Pancreas (tissue), 10 donors: ENCODE results near the gene MKNK1. TPM values are rescaled to one million over a fixed set of nuclear protein-coding genes. Genes with fewer than 3 reads are reported as not detected.
A peak's percentile ranks its signal among the peaks of the same experiment; 100 is the strongest.

Experiments used
- ATAC-seq, 4 donors: fragments of 200-7000 bp; cut with Tn5 transposase; one replicate each; pipeline versions ENCODE4 v1.8.0 to v1.9.1; 2020; ENCODE audit warnings: mild to moderate bottlenecking in 4 of 4, moderate library complexity in 4 of 4
- DNase-seq, 6 donors: peaks; one replicate each; pipeline ENCODE4 v3.0.0-alpha.2; 2020
- FAIRE-seq: peaks from 2 replicates; lab custom pipeline; 2012; peaks lifted over from hg19 to GRCh38; lab: Jason Lieb, UNC
- H3K27ac ChIP-seq, 4 donors: fragments of 200-600 bp; sonication (generic); 1 replicate in 3 of 4; 2 replicates in 1 of 4; pipeline versions ENCODE4 v1.5.0 to v1.8.0; 2020
- H3K27me3 ChIP-seq, 4 donors: fragments of 200-600 bp; one replicate each; pipeline ENCODE4 v1.8.0; 2021
- H3K36me3 ChIP-seq, 3 donors: fragments of 200-600 bp; sonication (generic) in 1 of 3; one replicate each; pipeline versions ENCODE4 v1.5.0 to v1.8.0; 2020 to 2021
- H3K4me1 ChIP-seq, 3 donors: fragments of 200-600 bp; one replicate each; pipeline ENCODE4 v1.8.0; 2021
- H3K4me3 ChIP-seq, 4 donors: fragments of 200-600 bp; sonication (generic) in 2 of 4; one replicate each; pipeline versions ENCODE4 v1.5.0 to v1.8.0; 2020 to 2021
- H3K9me3 ChIP-seq, 4 donors: fragments of 200-600 bp; one replicate each; pipeline ENCODE4 v1.8.0; 2021
- CTCF ChIP-seq, 4 donors: fragments of 200-600 bp; sonication (generic) in 3 of 4; IDR thresholded peaks; one replicate each; pipeline versions ENCODE4 v1.5.0 to v1.8.0; 2021; ENCODE audit warnings: antibody characterized with exemption in 4 of 4
- WGBS, 2 donors: extraction: QIAGEN DNeasy Blood & Tissue Kit; methylation state at CpG; one replicate each; pipeline ENCODE4 v1.1.7; 2013; 5-methylcytosine and 5-hydroxymethylcytosine counted together
- intact Hi-C, 3 donors: fragments of 100-400 bp; cut with DNase I; formaldehyde crosslinking; loops; one replicate each; pipeline versions ENCODE4 v1.11.1 to v1.14.2; 2022
- polyA plus RNA-seq, 2 donors: library from polyadenylated mRNA; stranded (reverse); fragments of 200-250 nt; gene quantifications; one replicate each; pipeline ENCODE4 v1.2.3, GENCODE V29; 2013
- total RNA-seq, 6 donors: library from RNA; stranded (reverse); fragmentation: NEBNext Ultra II Directional in 4 of 6; extraction: Animal tissue kit (Norgen Biotek cat#: 25700) in 4 of 6; gene quantifications; one replicate each; pipeline versions ENCODE4 v1.2.1 to v1.2.4, GENCODE V29; 2021 to 2023
- donor health status: healthy with polysubstance abuse.
- donor health status: DM: no; HTN: no; CAD: no; lungs with moderate emphysema.
- donor health status: DM: no; HTN: no; CAD: no.
- donor health status: control.
- donor health status: control.
- donor health status: Bipolar disorder and iron deficiency.
- donor health status: DM: yes; HTN: yes; CAD: no.
- donor health status: DM: no; HTN: no; CAD: no.
- donor health status: DM: no; HTN: no; CAD: no.
- donor health status: DM: yes; HTN: yes; CAD: no.

MKNK1 gene
- total and polyA plus RNA-seq, 8 donors: 44.9 to 172 (median 103) TPM

- intact Hi-C loops: no loop called here
Observed at GRCh38 chr1:46585312-46585938, 18.6 kb downstream of the MKNK1 start.

GRCh38 chr1:46583494-46583893, 20.6 kb downstream of the MKNK1 start:
- intact Hi-C loops: no loop called here
- Histone ChIP-seq H3K4me3 (no peak overlapping the region), H3K36me3 (peaks cover 0 to 47% (median 33%) of the 10 kb centered on the region in 3 donors), H3K27me3 (no peaks in the 10 kb centered on the region), H3K4me1 (peaks cover 0 to 8% (median 0%) of the 10 kb centered on the region in 3 donors), H3K27ac (no peak overlapping the region), H3K9me3 (no peaks in the 10 kb centered on the region)
- ATAC-seq: no peak
- no peak for FAIRE-seq
- no peak for TF ChIP-seq CTCF (IDR thresholded peaks at IDR 0.05)
- no peak for DNase-seq
- 77 to 79% methylated on average over 5 of the region's 5 CpGs for WGBS, 2 donors

More at GRCh38 chr1:46585312-46585938, 18.6 kb downstream of the MKNK1 start:
- Histone ChIP-seq H3K27me3 (no peaks in the 10 kb centered on the region), H3K27ac (no peak overlapping the region), H3K4me3 (no peak overlapping the region), H3K36me3 (peaks cover 0 to 45% (median 19%) of the 10 kb centered on the region in 3 donors), H3K4me1 (peaks cover 0 to 8% (median 0%) of the 10 kb centered on the region in 3 donors), H3K9me3 (no peaks in the 10 kb centered on the region)
- no peak for DNase-seq
- no peak for FAIRE-seq
- WGBS, 2 donors: 61 to 62% methylated on average over 12 of the region's 12 CpGs
- peak in 2 of 4 donors; percentile 5 to 58 for ATAC-seq
- TF ChIP-seq CTCF (IDR thresholded peaks at IDR 0.05): no peak

GRCh38 chr1:46582972-46583371, 21.1 kb downstream of the MKNK1 start:
- Histone ChIP-seq H3K27me3 (no peaks in the 10 kb centered on the region), H3K36me3 (peaks cover 0 to 49% (median 33%) of the 10 kb centered on the region in 3 donors), H3K9me3 (no peaks in the 10 kb centered on the region), H3K4me1 (peaks cover 0 to 4% (median 0%) of the 10 kb centered on the region in 3 donors), H3K4me3 (no peak overlapping the region), H3K27ac (no peak overlapping the region)
- TF ChIP-seq CTCF (IDR thresholded peaks at IDR 0.05): no peak
- FAIRE-seq (no peak), DNase-seq (no peak), ATAC-seq (no peak)
- intact Hi-C loops: no loop called here
- 61 to 62% methylated on average over 7 of the region's 7 CpGs for WGBS, 2 donors

- FAIRE-seq (no peak), DNase-seq (no peak), ATAC-seq (no peak)
- intact Hi-C loops: no loop called here
- TF ChIP-seq CTCF (IDR thresholded peaks at IDR 0.05): no peak
- Histone ChIP-seq H3K36me3 (peaks cover 0 to 60% (median 34%) of the 10 kb centered on the region in 3 donors), H3K9me3 (no peaks in the 10 kb centered on the region), H3K27me3 (no peaks in the 10 kb centered on the region), H3K4me3 (no peak overlapping the region), H3K27ac (no peak overlapping the region), H3K4me1 (peaks cover 0 to under 1% (median 0%) of the 10 kb centered on the region in 3 donors)
- 77 to 83% methylated on average over 4 of the region's 4 CpGs for WGBS, 2 donors
Observed at GRCh38 chr1:46581681-46582455, 22.2 kb downstream of the MKNK1 start.
